ENCODE data around the gene TPSD1.

GRCh38 chr16:1221628-1222552 lies 34.0 kb upstream of the TPSD1 start:
- TF ChIP-seq EZH2 (IDR thresholded peaks at IDR 0.05; ENCODE audit: low read depth) (no peak), CTCF (conservative IDR thresholded peaks at IDR 0.05) (no peak)
